ENCODE data around the gene MACF1. TPM values are rescaled to one million over a fixed set of nuclear protein-coding genes. Genes with fewer than 3 reads are reported as not detected.

MACF1 gene
- polyA plus RNA-seq, 6 donors from 2014 or later = 9.1 to 96.3 (median 29.5) TPM

DNA sequence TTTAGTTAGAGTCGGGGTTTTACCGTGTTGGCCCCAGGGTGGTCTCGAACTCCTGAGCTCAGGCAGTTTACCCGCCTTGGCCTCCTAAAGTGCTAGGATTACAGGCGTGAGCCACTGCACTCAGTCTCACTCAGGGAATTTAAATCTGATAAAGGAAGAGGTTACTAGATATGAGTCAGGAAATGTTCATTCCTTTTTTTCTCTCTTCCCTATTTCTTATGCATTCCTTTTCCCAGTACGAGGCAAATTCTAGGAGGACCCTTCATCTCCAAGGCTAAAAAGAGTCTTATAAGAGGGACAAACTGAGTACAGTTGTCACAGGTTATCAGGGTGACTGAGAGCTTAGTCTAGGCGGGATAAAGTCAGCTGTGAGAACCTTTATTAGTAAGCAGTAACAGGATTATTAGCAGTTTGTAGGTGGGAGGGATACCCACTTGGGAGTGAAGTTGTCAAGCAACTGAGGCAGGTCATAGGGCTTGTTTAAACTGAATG lies 9.1 kb downstream of the MACF1 start:
- H3K4me1 Mint-ChIP-seq = peaks cover 32 to 46% (median 32%) of the 10 kb centered on the region in 3 donors
- peaks cover 0 to 4% of the 10 kb centered on the region in 2 donors for H3K36me3 Mint-ChIP-seq
- no peak for DNase-seq
- peak overlapping the region in 5 of 6 donors; percentile 15 to 94 (median 67) for H3K27ac Mint-ChIP-seq
- no peaks in the 10 kb centered on the region for H3K9me3 Mint-ChIP-seq
- no peak for ATAC-seq (ENCODE audit: low read depth in 2 of 2)
- peak overlapping the region in 4 of 8 donors; percentile 3 to 97 (median 60) for H3K4me3 Mint-ChIP-seq
- H3K27me3 Mint-ChIP-seq = no peaks in the 10 kb centered on the region

DNA sequence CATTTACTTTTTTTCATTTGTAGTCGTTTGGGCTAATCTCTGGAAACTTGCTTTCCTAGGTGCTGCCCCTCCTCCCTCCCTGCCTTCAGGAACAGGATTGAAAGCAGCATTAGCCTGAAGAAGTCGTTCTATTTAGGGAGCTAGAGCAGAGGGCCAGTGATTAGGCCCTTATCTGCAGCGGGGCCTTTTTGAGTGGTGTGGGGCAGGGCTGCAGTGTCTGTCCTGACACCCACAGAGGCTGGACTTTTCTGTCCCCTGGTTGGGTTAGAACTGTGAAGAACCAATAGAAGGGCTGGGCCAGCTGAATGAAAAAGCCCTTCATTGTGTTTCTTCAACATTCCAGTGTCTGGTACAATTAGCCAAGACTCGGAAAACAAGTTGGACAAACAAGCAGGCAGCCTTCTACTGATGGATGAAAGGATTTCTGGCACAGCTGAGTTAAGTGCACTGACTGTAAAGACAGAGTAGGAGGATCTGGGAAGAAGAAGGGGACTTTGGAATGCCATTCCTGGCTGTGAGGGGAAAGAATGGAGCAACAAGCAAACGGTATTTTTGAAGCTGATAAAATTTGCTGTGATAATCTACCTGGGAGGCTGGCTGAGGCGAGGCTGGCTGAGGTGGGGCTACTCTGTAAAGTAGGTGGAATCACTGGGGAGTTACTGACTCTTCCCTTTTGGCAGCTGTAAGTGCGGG lies 9.7 kb downstream of the MACF1 start:
- DNase-seq (no peak), ATAC-seq (ENCODE audit: low read depth in 2 of 2) (no peak)
- Mint-ChIP-seq H3K27ac (peak overlapping the region; percentile 15 to 95 (median 81)), H3K36me3 (peaks cover 0 to 6% of the 10 kb centered on the region in 2 donors), H3K4me3 (peak overlapping the region; percentile 3 to 97 (median 86)), H3K9me3 (no peaks in the 10 kb centered on the region), H3K27me3 (no peaks in the 10 kb centered on the region), H3K4me1 (peaks cover 33 to 52% (median 38%) of the 10 kb centered on the region in 3 donors)

DNA sequence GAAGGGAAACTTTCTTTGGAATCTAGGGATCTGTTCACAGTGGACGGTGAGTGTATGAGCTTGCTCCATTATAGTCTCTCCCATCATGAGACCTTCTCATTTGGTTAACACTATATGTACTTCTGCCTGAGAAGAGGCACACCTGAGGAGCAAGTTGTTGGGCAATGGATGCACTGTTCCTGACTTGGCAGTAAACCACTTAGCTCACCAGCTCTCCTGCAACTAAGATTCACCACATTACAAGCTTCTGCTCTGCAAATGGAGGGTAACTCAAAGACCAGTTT lies 10.2 kb downstream of the MACF1 start:
- Mint-ChIP-seq H3K9me3 (no peaks in the 10 kb centered on the region), H3K27me3 (no peaks in the 10 kb centered on the region), H3K4me3 (peak overlapping the region; percentile 84 to 97 (median 94)), H3K36me3 (peaks cover 0 to 6% of the 10 kb centered on the region in 2 donors), H3K4me1 (peaks cover 33 to 57% (median 42%) of the 10 kb centered on the region in 3 donors), H3K27ac (peak overlapping the region; percentile 13 to 96 (median 90))
- ATAC-seq (ENCODE audit: low read depth in 2 of 2) = peak in 1 of 2 donors; percentile 1
- no peak for DNase-seq

DNA sequence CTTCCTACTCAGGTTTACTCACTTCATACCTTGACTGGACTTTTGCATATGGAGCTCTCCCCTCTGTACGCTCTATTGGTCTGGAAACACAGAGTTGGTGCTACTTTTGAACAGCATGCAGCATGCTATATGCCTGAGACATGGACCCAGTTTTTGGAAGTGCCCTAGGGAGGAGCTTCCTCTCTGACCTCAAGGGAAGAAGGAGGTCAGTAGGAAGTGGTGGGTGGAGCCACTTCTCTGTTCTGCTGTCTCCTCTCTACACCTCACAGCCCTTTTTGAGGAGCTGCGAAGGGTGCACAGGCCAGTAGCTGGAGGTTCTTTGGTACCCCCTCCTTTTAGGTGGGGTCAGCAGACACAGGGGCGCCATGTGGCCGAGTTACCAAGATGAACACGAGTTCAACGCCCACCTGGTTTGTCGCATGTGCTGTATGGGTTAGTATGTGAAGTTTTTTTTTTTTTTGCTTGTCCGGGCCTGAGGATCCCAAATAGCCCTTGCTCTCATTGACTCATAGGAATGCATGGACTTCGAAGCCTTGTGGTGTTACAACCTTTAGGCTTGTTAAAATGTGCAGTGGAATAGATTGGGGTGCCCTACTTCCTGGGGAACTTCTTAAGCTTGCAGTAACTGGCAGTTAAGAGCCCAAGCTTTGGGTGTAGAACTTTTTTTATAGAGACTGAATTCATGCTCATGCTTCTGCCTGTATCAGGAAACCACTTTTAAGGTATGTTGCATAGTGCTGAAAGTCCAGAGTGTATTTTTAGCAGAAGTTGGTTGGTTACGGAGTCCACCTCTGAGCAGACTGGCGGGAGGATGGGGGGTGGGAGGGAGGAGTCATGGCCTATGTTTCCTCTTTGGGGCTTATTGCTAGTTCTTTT lies 10.7 kb downstream of the MACF1 start:
- DNase-seq = peak; percentile 63
- Mint-ChIP-seq H3K9me3 (no peaks in the 10 kb centered on the region), H3K4me3 (peak overlapping the region; percentile 84 to 97 (median 94)), H3K36me3 (peaks cover 0 to 6% of the 10 kb centered on the region in 2 donors), H3K4me1 (peaks cover 33 to 59% (median 42%) of the 10 kb centered on the region in 3 donors), H3K27me3 (no peaks in the 10 kb centered on the region), H3K27ac (peak overlapping the region; percentile 75 to 96 (median 94))
- peak; percentile 91 to 92 for ATAC-seq (ENCODE audit: low read depth in 2 of 2)

DNA sequence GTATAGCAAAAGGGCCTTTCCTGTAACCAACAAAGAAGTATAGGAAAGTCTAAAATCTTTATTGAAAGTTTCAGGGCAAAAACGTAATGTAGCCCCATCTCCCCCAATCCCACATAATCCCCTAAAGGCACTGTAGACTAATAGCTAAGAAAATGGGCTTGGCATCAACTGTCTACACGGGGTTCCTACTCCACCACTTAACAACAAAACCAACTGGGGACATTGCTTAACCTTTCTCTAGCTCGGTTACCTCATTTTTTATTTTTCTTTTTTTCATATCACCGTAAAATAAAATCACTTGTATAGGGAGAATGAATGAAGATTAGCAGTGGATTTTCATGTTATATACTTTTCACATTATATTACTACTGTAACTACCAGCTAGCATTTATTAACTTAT lies 12.3 kb downstream of the MACF1 start:
- no peaks in the 10 kb centered on the region for H3K9me3 Mint-ChIP-seq
- peaks cover 44 to 74% (median 55%) of the 10 kb centered on the region in 3 donors for H3K4me1 Mint-ChIP-seq
- peak overlapping the region; percentile 75 to 95 (median 92) for H3K27ac Mint-ChIP-seq
- H3K4me3 Mint-ChIP-seq = peak overlapping the region; percentile 84 to 97 (median 94)
- no peaks in the 10 kb centered on the region for H3K27me3 Mint-ChIP-seq
- peaks cover 9 to 18% of the 10 kb centered on the region in 2 donors for H3K36me3 Mint-ChIP-seq
- ATAC-seq (ENCODE audit: low read depth in 2 of 2) (no peak), DNase-seq (no peak)

DNA sequence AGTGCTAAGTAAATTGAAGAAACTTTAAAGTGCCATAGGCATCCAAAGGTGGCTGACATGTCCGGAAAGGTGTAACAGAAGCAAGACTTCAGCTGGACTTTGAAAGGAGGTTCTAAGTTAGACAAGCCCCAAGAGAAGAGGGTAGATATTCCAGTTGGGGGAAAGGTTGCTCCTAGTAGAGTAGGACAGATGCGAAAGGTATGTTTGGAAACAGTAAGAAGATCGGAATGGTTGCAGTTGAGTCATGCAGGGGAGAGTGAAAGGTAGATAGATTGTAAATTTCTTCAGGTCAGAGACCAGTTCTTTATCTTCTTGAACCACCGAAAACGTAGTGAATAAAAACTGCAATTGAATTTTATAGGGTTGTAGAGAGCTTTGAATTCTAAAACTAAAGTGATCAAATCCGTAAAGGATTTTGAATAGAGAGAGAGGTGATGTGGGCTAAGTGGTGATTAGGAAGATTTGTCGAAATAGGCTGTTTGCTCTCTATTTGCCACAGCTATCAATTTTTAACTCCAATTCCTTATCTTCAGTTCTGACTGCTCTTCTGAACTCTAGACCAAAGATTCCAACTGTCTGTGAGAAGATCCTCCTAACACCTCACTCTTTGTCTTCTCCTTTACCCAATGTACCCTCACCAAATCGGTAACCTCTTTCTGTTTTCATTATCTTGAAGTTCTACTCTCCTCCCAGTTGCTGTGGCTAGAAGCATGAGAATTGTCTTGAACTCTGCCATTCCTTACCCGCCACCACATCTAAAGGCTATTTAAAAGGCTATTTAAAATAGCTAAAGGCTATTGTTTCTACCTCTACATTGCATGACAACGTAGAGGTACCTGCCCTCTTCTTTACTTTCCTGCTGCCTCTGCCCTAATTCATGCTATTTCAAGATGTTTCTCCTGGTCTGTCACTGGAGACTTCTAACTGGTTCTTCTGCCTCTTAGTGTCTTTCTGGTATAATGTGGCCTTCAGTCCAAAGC lies 16.7 kb downstream of the MACF1 start:
- Mint-ChIP-seq H3K9me3 (no peaks in the 10 kb centered on the region), H3K4me3 (peak overlapping the region in 3 of 8 donors; percentile 12 to 65 (median 58)), H3K4me1 (peaks cover 47 to 78% (median 68%) of the 10 kb centered on the region in 3 donors), H3K36me3 (peaks cover 29 to 32% of the 10 kb centered on the region in 2 donors), H3K27ac (peak overlapping the region in 4 of 6 donors; percentile 5 to 58 (median 40)), H3K27me3 (no peaks in the 10 kb centered on the region)
- ATAC-seq (ENCODE audit: low read depth in 2 of 2) (no peak), DNase-seq (no peak)

DNA sequence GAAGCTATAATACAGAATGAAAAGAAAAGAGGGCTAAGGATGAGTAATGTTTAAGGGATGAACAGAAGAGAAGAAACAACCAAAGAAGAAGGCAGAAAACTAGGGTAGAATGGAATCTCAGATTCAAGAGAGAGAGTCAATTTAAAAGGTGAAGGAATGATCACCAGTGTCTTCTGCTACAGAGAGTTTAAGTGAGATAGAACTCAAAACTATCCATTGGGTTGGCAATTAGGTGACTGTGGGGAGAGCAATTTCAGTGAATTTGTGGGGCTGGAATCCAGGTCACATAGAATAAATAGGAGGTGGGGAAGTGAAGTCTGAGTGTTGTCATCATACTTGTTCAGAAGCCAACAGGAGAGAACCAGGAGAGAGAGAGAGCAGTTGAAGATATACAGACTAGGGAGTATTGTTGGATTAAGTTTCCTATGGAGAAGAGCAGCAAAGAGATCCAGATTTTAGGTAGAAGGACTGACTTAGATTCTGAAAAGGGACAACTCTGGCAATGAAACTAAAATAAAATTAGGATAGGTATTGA lies 19.9 kb downstream of the MACF1 start:
- Mint-ChIP-seq H3K27me3 (no peaks in the 10 kb centered on the region), H3K4me3 (no peak overlapping the region), H3K9me3 (no peaks in the 10 kb centered on the region), H3K27ac (peak overlapping the region in 5 of 6 donors; percentile 8 to 61 (median 16)), H3K36me3 (peaks cover 26 to 29% of the 10 kb centered on the region in 2 donors), H3K4me1 (peaks cover 37 to 74% (median 68%) of the 10 kb centered on the region in 3 donors)
- ATAC-seq (ENCODE audit: low read depth in 2 of 2) (no peak), DNase-seq (no peak)

DNA sequence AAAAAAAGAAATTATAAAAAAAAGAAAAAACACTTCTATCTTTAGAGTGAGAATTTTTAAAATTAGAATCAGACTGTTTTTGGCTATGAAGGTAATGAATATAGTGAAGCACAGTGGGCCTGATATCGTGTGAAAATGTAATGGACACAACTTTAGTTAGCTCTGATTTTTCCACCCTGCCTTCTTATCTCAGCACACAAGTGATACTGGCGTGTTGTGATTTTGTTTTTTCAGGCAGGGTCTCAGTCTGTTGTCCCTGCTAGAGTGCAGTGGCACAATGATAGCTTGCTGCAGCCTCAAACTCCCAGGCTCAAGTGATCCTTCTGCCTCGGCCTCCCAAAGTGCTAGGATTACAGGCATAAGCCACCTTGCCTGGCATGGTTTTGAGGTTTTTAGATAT lies 22.3 kb downstream of the MACF1 start:
- ATAC-seq (ENCODE audit: low read depth in 2 of 2) = no peak
- H3K4me3 Mint-ChIP-seq = no peak overlapping the region
- peak overlapping the region in 4 of 6 donors; percentile 7 to 90 (median 18) for H3K27ac Mint-ChIP-seq

DNA sequence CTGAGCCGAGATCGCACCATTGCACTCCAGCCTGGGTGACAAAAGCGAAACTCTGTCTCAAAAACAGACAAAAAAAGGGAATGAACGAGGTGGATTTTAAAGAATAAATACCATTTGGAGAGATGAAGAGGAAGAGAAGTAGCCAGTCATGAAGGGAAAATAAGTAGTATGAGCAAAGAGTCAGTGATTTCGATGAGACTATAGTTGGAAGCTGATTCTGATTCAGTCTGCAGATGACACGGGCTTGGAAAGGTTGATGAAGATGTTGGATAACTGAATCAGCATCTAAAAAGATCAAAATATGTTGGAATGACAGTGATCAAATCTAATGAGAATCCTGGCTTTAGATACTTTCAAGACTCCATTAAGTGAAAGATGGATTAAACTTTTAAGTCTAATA lies 23.8 kb downstream of the MACF1 start:
- Mint-ChIP-seq H3K27me3 (no peaks in the 10 kb centered on the region), H3K4me1 (peaks cover 38 to 71% (median 67%) of the 10 kb centered on the region in 3 donors), H3K27ac (peak overlapping the region in 5 of 6 donors; percentile 25 to 91 (median 58)), H3K36me3 (peaks cover 12 to 19% of the 10 kb centered on the region in 2 donors), H3K4me3 (no peak overlapping the region), H3K9me3 (no peaks in the 10 kb centered on the region)
- no peak for ATAC-seq (ENCODE audit: low read depth in 2 of 2)
- no peak for DNase-seq

More for the DNA sequence above, 22.3 kb downstream of the MACF1 start:
- no peaks in the 10 kb centered on the region for H3K9me3 Mint-ChIP-seq
- peaks cover 14 to 20% of the 10 kb centered on the region in 2 donors for H3K36me3 Mint-ChIP-seq
- H3K27me3 Mint-ChIP-seq = no peaks in the 10 kb centered on the region
- H3K4me1 Mint-ChIP-seq = peaks cover 43 to 74% (median 73%) of the 10 kb centered on the region in 3 donors
- DNase-seq = no peak

DNA sequence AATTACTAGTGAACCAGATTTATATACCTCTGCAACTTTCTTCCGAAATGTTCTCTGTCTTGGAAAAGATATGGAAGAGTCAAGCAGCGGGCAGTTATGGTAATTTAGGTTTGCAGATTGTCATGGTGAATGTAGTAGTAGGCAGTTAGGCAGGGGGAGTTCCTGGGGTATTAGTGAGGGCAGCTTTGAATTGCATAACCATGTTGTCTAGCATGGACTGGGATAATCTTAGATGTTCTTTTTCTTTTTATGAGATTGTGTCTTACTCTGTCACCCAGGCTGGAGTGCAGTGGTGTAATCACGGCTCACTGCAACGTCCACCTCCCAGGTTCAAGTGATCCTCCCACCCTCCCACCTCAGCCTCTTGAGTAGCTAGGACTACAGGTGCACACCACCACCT lies 25.0 kb downstream of the MACF1 start:
- peak overlapping the region in 2 of 8 donors; percentile 9 to 74 for H3K4me3 Mint-ChIP-seq
- peaks cover 29 to 62% (median 56%) of the 10 kb centered on the region in 3 donors for H3K4me1 Mint-ChIP-seq
- peaks cover 6 to 11% of the 10 kb centered on the region in 2 donors for H3K36me3 Mint-ChIP-seq
- H3K9me3 Mint-ChIP-seq = no peaks in the 10 kb centered on the region
- no peak for ATAC-seq (ENCODE audit: low read depth in 2 of 2)
- no peak for DNase-seq
- peak overlapping the region in 5 of 6 donors; percentile 90 to 96 (median 92) for H3K27ac Mint-ChIP-seq
- no peaks in the 10 kb centered on the region for H3K27me3 Mint-ChIP-seq

DNA sequence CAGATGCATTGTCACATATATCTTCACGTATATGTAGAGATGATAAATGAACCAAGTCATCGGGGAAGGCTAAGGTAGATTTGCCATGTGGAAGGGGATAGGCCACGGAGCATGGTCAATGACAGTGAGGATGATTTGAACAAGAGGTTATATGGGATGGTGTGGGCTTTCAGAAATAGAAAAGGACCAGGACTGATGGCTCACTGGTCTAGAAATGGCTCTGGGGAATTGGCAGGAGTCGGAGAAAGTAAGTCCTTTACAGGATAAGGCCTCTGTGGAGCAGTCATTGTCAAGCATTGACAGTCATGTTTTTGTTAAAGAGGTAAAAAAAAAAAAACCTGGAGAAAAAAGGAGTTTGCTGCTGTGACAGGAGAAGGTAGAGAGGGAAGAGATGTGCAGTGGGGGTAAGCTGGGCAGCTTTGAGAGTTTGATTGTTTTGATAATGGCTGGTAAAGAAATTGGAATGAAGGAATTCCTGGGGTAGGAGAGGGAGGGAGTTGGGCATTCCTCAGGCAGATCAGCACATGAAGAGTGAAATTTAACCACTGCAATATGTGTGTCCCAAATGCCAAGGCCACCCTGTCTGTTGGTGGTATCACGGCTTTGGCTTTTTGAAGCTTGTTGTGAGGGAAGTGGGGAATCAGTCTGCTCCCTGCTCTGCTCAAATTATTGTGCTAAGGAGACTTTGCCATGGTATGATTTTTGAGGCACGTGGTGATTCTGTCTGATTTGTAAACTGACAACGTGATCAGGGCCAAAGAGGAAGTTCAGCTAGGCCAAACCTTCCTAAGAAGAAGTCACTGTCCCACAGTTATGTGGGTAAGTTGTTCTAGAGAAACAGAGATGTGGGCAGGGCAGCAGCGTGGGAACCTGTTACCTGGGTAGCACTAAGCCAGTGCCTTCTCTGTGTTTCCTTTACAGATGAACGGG lies 26.0 kb downstream of the MACF1 start:
- H3K4me3 Mint-ChIP-seq = peak overlapping the region; percentile 25 to 83 (median 72)
- peak overlapping the region; percentile 89 to 98 (median 92) for H3K27ac Mint-ChIP-seq
- peaks cover 8% of the 10 kb centered on the region in 2 donors for H3K36me3 Mint-ChIP-seq
- DNase-seq (peak; percentile 56), ATAC-seq (ENCODE audit: low read depth in 2 of 2) (peak; percentile 97 to 99)
- no peaks in the 10 kb centered on the region for H3K27me3 Mint-ChIP-seq
- H3K4me1 Mint-ChIP-seq = peaks cover 27 to 64% (median 58%) of the 10 kb centered on the region in 3 donors
- H3K9me3 Mint-ChIP-seq = no peaks in the 10 kb centered on the region
